NCI-H2227 treated with DMSO at 0.1 percent for 48 hours (cell line): Measurements from ENCODE around the gene TAAR8.
A peak's percentile ranks its signal among the peaks of the same experiment; 100 is the strongest.
"Not testable (repeated sequence)": the region's sequence is repeated elsewhere in the genome, so short reads cannot be mapped to it uniquely, and the experiment has no call there.

Experiments used
- DNase-seq: peaks from one replicate; lab custom pipeline; 2025; lab: John Stamatoyannopoulos, UW

Gene TAAR8, protein sequence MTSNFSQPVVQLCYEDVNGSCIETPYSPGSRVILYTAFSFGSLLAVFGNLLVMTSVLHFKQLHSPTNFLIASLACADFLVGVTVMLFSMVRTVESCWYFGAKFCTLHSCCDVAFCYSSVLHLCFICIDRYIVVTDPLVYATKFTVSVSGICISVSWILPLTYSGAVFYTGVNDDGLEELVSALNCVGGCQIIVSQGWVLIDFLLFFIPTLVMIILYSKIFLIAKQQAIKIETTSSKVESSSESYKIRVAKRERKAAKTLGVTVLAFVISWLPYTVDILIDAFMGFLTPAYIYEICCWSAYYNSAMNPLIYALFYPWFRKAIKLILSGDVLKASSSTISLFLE

DNA sequence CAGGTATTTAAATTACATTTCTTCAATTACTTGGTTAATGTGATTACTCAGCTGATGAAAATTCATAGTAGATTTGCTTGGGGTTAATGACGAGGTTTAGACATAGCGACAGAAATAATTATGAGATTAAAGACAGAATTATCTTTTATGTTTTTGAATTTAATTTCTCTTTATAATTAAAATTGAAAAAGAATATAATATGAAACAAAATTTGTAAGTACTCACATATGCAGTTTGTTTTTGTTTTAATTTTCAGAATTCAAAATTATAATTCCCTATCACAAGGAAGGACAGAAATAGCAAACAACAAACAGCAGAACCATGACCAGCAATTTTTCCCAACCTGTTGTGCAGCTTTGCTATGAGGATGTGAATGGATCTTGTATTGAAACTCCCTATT is at the start of gene TAAR8:
TSS of gene TAAR8 (plus strand) at position 301 of the 400 bp plus-strand sequence. CDS start at position 322, 21 bp downstream.
- DNase-seq, result no peak

DNA sequence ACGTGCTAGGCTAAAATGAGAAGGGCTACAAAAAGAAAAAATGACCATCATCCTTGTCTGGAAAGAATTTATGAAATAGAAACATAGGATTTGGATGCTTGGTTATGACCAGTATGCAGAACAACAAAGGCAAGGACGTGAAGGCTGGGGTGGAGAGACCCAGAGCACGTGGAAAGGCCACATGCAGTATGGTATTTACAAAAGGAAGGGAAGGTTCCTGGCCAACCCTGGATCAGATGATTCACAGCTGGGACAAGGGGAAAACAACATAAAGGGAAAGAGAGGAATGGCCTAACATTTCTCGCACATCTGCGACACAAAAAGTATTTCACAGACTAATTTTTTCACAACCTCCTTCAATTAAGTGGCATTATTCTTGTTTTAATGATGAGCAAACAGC is 47.7 kb upstream of the TAAR8 start:
- DNase-seq, result no peak

DNA sequence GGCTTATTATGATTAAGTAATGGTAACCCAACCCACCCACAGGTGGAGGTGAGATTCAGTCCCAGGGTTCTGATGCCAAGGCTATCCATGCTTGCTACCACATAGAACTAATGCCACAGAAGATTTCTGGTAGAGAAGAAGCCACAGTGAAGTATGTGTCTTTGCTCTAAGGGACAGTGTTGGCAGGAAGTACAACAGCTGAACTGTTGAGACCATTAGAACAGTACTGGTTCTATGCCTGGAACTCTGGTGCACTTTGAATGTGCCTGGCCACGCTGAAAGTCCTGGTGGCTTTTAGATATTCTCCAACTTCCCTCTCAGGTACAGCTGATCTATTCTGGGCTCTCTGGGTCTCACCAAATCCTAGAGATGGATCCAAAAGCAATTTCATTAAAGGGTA is 47.3 kb upstream of the TAAR8 start:
- no peak for DNase-seq

DNA sequence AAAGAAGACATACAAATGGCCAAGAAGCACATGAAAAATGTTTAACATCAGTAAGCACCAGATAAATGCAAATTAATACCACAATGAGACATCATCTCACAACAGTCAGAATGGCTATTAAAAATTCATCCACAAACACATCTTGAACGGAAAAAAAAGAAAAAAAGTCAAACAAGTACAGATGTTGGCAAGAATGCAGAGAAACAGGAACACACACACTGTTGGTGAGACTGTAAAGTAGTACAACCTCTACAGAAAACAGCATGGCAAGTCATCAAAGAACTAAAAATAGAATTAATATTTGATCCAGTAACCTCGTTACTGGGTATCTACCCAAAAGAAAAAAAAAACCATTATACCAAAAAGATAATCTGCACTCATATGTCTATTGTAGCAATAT is 46.0 kb upstream of the TAAR8 start:
- DNase-seq, result no peak

DNA sequence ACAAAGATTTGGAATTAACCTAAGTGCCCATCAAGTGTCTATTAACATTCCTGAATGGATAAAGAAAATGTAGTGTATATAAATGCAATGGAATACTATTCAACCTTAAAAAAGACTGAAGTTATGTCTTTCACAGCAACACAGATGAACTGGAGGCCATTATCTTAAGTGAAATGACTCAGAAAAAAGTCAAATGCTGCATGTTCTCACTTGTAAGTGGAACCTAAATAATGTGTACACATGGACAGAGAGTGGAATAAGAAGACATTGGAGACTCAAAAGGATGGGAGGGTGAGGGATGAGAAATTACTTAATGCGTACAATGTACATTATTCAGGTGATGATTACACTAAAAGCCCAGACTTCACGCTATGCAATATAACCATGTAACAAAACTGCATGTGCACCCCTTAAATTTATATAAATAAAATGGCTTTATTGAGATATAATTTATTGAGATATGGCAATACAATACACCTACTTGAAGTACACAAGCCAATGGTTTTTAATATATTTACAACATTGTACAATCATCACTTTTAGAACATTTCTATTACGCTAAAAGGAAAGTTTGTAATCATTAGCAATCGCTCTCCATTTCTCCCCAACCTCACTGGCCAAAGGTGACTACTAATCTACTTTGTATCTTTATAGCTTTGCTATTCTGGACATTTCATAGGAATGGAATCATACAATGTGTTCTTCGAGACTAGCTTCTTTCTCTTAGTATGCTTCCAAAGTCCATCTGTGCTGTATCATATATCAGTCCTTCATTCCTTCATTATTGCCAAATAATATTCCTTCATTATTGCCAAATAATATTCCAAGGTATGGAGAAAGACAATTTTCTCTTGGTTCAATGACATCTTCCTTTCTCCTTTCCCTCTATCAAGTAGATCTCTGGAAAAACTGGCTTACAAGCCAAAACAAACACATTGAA is 45.3 kb upstream of the TAAR8 start:
- DNase-seq, result no peak

DNA sequence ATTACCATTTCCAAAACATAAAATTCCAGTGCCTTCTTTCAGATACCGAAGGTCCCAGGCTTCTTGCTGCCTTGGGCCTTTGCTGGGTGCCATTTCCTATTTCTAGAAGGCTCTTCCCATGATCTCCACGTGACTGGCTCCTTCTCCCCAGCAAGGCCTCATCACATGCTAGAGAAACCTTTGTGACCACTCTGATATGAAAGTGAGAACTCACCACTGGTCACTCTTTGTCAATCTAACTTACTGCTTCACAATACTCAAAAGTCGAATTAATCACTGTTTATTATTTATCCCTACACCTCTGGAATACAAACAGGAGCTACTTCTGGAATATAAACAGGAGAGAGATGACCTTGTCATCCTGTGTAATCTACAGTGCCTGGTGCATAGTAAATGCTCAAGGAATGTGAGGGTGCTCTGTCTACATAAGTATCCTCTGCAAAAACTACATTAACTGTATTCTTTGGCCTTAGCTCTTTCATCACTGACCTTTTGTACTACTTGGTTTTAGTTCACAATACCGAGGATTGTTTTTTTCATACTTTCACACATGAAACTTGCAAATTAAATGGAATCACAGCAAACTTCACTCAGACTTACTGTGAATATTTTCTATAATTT is 41.2 kb upstream of the TAAR8 start:
- DNase-seq, result no peak

DNA sequence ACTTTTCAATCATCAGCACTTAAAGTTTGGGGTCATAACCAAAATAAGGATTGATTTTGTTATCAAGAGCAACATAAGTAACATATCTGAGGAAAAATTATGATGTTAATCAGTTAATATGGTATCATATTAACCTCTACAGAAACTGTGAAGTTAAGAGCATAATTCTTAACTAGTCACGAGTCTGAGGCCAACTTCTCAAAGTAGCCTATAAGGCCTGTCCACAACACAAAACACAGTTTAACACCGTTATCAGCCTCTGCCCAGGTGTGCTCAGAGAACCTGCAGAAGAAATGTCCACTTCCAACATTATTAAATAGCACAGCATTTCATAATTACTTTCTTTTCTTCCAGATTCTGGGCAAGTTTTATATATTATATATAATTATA is 40.6 kb upstream of the TAAR8 start:
- no peak for DNase-seq

DNA sequence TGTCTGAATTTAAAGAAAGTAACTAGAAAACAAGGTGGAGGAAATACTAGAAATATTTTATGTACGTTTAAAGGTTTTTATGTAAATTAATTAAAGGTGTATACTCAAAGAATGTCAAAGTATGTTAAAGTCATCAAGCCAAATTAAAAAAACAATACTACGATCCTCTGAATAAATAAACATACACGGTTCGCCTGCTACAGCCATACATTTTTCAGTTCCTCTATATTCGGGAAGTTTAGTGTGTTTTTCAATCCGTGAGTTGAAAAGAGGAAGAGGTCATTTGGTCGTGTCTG is 40.2 kb upstream of the TAAR8 start:
- DNase-seq, result no peak

DNA sequence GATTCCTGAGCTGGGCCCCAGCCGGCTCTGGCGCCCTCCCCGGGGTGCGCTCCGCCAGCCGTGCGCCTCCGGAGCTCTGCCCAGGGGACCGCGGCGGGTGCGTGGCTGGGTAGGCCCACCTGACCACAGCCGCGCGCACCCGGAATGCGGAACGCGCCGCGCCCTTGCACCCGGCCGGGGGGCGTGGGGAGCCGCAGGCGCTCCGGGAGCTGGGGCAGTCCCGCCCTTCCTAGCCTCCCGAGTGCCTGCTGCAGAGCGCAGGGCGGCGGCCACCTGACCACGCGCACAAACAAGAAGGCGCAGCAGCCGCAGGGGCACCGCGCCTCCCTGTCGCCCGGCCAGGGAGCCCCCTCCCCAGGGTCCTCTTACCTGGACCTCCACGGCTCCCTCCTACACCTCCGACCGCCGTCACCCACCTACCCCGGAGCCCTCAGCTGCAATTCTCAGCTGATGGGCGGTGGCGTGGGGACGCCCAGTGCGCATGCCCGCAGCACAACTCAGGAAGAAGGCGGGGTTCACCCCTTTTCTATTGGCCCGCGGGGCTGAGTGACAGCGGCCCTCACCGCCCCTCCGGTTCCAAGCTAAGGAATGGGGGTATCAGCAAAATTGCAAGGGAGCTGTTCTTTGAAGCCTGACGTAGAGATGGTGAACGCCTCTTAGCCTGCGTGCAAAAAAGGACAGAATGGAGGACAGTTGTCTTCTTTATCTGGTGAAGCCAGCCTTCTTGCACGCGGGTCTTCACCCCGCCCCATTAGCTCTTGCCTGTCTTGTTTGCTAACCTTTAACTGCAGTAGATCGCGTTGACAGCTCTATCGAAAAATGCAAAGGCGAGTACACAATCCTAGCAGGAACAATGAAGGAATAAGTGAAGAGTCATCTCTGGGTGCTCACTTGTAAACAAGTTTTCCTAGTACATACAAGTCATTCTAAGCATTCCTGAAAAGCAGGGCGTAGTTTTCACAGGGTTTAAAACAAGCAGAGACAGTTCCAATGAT is 39.5 kb upstream of the TAAR8 start, which contains the start of gene STX7:
TSS of gene STX7 (minus strand) at position 479 of the 995 bp plus-strand sequence. CDS start 9,586 bp downstream, outside the sequence.
- peak; percentile 43 for DNase-seq

DNA sequence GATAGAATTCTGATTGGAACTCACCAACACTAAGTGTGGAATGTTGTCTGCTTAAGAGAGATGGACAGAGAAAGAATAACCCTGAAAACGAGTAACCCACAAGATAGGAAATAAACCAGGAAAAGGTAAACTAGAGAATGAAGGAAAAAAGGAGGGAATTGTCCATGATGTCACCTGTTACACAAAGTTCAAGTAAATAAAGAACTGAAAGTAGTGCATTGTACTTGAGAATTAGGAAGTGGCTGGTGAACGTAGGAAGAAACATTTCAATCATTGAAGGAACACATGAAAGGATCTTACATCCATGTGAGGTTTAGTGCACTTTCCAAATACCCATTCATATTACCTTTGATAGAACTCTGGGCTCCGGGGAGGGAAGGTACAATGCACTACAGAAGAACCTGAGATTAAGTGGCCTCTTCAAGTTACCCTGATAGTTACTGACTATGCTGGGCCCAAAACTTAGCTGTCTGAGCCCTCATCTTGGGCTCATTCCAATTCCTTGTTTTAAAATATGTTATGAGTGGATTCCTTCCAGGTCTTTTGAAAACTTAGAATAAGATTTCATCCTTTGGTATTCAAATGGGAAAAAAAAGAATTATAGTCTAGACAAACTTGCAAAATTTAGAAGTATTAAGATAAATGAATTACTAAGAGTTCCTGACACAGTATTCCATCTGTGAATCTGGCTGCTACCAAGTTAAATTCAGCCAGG is 38.5 kb upstream of the TAAR8 start:
- no peak for DNase-seq

DNA sequence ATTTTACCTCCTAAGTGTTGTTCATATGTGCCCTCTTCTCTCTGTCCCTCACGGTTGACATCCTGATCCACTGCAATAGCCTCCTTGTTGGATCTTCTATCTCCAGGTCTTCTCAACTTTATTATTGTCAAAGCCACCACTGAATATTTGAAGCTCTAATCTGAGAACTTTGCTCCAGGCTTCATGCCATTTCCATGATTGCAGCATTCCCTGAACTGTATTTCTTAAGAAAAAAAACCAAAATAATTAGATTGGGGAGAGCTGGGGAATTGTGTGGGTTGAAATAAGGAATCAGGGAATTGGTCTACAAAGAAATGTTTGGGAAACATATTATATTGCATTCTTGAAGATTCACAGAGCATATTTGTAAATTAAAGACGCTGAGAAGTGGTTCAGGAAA is 37.1 kb upstream of the TAAR8 start:
- DNase-seq, result no peak

DNA sequence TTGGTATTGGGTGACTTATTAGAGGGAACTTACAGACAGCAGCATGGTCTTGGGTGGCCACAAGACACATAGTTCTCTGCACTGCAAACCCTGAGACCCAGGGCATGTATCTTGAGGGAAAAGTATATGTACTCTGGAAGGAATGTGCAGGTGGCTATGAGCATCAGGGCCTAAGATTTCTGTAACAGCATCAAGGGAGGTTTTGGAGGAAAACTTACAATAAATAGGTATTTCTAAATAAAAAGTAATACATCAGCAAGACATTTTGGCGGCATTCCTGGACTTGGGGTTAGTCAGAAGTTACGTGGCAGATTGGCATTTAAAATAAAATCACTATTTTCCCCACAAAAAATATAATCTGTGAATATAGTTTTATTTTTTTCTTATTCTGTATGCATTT is 31.5 kb upstream of the TAAR8 start:
- DNase-seq, result no peak

DNA sequence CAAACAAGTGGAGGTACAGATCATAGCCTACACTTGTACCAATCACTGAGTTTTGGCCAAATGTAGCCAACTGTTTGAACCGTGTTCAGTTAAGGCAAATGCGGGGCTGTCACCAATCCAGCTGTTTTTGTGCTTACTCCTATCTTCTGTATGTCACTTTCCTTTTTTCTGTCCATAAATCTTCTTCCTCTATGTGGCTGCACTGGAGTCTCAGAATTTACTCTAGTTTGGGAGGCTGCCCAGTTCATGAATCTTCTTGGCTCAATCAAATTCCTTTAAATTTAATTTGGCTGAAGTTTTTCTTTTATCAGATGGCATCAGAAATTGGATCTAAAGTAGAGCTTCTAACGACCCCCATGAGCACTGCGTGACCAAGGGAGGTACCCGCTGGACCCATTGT is 27.8 kb upstream of the TAAR8 start:
- no peak for DNase-seq

DNA sequence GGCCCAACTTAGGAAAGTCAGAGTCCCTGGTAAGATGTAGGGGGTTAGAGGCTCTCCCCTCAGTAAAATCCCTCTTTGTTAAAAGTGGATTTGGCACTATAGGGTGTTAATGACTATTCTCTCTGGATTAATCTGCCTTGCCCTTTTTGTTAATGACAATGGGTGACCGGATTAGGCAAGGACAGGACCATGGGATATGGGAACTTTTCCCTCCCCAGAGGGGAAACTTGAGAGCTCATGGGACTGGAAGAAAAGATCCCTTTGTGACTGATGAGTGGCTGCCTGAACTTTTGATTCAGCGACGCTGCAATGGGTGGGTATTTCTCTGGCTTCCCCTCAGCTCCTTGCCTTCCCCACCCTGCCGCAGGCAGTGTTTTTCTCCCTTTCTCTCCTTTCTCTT is 26.6 kb upstream of the TAAR8 start:
- no peak for DNase-seq

DNA sequence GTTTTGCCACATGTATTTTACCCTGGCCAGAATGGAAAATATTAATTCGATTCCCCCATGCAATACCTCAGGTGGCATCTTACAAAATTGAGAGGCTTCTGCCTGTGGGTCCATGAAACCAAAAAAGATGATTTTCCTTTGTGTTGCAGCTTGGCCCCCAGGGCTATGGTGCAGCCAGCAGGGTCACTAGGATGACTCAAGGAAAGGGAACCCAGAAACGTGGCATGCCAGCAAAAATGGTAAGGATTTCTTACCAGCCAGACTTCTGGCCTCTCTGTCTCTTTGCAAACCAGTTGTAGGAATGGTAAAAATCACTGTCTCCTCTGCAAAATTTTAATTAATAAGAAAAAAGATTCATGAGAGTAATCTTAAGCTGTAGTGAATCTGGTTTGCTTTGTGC is 26.0 kb upstream of the TAAR8 start:
- no peak for DNase-seq

DNA sequence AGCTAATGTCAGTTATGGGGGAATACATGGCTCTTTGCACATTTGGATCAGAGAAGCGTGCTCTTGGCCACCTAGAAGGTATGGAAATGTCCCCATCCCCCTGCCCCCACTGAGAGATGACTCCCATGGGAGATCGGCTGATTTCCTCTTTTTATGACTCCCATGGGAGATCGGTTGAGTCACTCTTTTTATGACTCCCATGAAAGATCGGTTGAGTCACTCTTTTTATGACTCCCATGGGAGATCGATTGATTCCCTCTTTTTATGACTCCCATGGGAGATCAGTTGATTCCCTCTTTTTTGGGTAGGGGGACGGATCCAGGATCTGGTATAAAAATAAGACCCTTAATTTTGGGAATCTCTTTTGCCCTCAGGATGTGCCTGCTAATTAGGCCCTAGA is 24.7 kb upstream of the TAAR8 start:
- DNase-seq, result no peak

DNA sequence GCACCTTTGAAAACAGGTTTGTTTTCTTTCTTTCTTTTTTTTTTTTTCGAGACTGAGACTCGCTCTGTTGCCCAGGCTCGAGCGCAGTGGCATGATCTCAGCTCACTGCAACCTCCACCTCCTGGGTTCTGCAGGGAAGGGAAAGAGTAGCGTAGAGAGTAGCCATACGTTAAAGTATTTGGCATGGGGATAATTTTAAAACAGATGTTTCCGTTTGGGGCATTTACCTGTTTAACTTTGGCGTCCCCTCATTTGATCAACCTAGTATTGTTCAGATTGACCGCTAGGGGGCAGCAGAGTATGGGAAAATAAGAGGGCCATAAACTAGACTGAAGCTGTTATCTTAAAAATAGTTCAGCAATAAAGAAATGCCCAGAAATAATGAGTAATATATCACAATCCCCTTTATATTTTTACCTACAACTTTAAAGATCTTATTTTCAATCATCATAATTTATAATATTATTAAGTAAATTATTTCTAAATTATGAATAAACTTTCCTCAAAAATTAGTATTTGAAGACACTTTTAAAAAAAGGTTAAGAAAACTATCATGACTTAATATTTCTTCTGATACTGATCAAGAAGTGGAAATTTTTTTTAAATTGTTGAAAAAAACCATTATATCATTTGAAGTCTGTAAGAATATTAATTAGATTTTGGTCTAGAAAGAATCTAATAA is 22.0 kb upstream of the TAAR8 start:
- peak; percentile 46 for DNase-seq

DNA sequence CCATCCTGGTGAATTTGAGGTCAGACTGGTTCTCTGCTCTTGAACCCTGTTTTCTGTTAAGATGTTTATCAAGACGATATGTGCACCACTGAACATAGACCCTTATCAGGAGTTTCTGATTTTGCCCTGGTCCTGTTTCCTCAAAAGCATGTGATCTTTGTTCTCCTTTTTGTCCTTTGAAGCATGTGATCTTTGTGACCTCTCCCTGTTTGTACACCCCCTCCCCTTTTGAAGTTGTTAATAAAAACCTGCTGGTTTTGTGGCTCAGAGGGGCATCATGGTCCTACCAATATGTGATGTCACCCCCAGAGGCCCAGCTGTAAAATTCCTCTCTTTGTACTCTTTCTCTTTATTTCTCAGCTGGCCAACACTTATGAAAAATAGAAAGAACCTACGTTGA is 17.9 kb upstream of the TAAR8 start:
- not testable (repeated sequence) for DNase-seq

DNA sequence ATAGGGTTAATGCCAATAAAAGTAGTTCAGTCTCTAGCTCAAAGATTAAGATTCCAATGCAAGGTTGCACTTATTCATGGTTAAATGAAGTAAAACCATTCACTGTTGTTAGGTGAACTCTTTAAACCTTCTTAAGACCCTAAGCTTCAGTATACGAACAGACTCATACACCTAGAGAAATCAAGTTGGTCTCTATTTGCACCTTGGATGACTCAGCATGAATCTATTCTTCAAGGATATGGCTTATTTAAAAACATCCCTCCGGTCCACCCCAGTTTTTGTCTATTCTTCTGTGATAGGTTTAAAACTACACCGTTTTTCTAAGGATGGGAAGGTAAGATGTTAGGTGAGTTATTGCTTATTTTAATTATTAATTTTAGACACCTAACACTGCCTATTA is 15.3 kb upstream of the TAAR8 start:
- DNase-seq, result no peak

DNA sequence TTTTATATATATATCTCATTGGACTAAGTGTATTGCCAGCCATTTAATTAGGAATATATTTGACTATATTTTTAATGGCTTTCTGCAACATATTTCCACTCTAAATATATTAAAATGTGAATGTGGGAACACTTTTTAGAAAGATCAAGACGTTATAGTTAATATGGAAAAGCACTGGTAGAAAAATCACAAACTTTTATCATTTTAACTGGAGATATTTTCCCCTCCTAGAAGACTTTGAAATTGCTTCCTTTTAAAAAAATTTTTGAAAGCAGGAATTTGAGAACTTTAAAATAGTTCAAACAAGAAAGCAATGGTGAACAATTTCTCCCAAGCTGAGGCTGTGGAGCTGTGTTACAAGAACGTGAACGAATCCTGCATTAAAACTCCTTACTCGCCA is 14.5 kb upstream of the TAAR8 start, which contains the start of gene TAAR9:
TSS of gene TAAR9 (plus strand) at position 301 of the 400 bp plus-strand sequence. CDS start at position 314, 13 bp downstream.
- no peak for DNase-seq
